ENCODE results near the gene ZNF277.

GRCh38 chr7:112322070-112322469, 115.6 kb downstream of the ZNF277 start:
- TF ChIP-seq CTCF (IDR thresholded peaks at IDR 0.05 in 2 of 3, conservative IDR thresholded peaks at IDR 0.05 in 1 of 3; ENCODE audit: borderline replicate concordance in 1 of 3, insufficient read depth in 1 of 3, low read depth in 2 of 3, low read length in 2 of 3) (no peak), POLR2A (IDR thresholded peaks at IDR 0.05; ENCODE audit: borderline replicate concordance, extremely low read depth, insufficient read depth, insufficient read length) (no peak), ATF3 (IDR thresholded peaks at IDR 0.05) (no peak), EZH2 (IDR thresholded peaks at IDR 0.05) (no peak), CBX3 (IDR thresholded peaks at IDR 0.05; ENCODE audit: low read depth) (no peak), CEBPB (IDR thresholded peaks at IDR 0.05; ENCODE audit: low read depth) (no peak), ZNF274 (IDR thresholded peaks at IDR 0.05; ENCODE audit: low read depth, low read length) (no peak), POLR2AphosphoS5 (IDR thresholded peaks at IDR 0.05; ENCODE audit: low read depth, low read length) (no peak), RAD21 (IDR thresholded peaks at IDR 0.05; ENCODE audit: low read depth) (no peak), SIN3A (IDR thresholded peaks at IDR 0.05; ENCODE audit: low read depth) (no peak), ZFX (IDR thresholded peaks at IDR 0.05) (no peak), YY1 (IDR thresholded peaks at IDR 0.05; ENCODE audit: extremely low read depth, insufficient replicate concordance, low read depth, low read length) (no peak)

Measured in HCT116 (cell line).